Activated CD8-positive, alpha-beta T cell treated with anti-CD3 and anti-CD28 coated beads for 36 hours (primary cell): ENCODE measurements around the gene C2CD4A. TPM values are rescaled to one million over a fixed set of nuclear protein-coding genes. Genes with fewer than 3 reads are reported as not detected.

Experiments used
- ATAC-seq: fragments of 200-7000 bp; cut with Tn5 transposase; one replicate; pipeline ENCODE4 v1.10.0; 2021; ENCODE audit warnings: mild to moderate bottlenecking, moderate library complexity
- CTCF ChIA-PET: fragments of 350-600 bp; sonication (Branson Sonifier 250); formaldehyde crosslinking; loops from one replicate; lab custom pipeline; 2021; ENCODE audit warnings: antibody characterized with exemption; lab: Charles Lee
- POLR2A ChIA-PET: fragments of 350-600 bp; sonication (Branson Sonifier 250); formaldehyde crosslinking; loops from one replicate; lab custom pipeline; 2021; ENCODE audit warnings: antibody characterized with exemption; lab: Charles Lee
- DNase-seq: peaks from one replicate; pipeline ENCODE4 v3.0.0-alpha.2; 2020
- H3K27ac Mint-ChIP-seq: one replicate; pipeline ENCODE4 v1.8.0; 2021; ENCODE audit warnings: mild to moderate bottlenecking, mixed read lengths
- H3K27me3 Mint-ChIP-seq: one replicate; pipeline ENCODE4 v1.8.0; 2021; ENCODE audit warnings: mixed read lengths
- H3K36me3 Mint-ChIP-seq: one replicate; pipeline ENCODE4 v1.8.0; 2021; ENCODE audit warnings: low read depth, mixed read lengths
- H3K4me1 Mint-ChIP-seq: one replicate; pipeline ENCODE4 v1.8.0; 2021; ENCODE audit warnings: low read depth, mixed read lengths
- H3K4me3 Mint-ChIP-seq: one replicate; pipeline ENCODE4 v1.8.0; 2021; ENCODE audit warnings: mild to moderate bottlenecking, moderate library complexity, mixed read lengths
- H3K9me3 Mint-ChIP-seq: one replicate; pipeline ENCODE4 v1.8.0; 2021; ENCODE audit warnings: mixed read lengths
- intact Hi-C: fragments of 100-400 bp; cut with micrococcal nuclease; formaldehyde crosslinking; loops from one replicate; pipeline ENCODE4 v1.10.0; 2022
- total RNA-seq, 2 experiments: library from RNA; stranded (reverse); gene quantifications; one replicate each; pipeline ENCODE4 v1.2.3, GENCODE V29; 2021
- TF ChIP-seq, protein P1 (sequence below): fragments of 200-600 bp; IDR thresholded peaks from one replicate; pipeline ENCODE4 v1.8.0; 2022; ENCODE audit warnings: antibody characterized with exemption, mild to moderate bottlenecking

C2CD4A gene
- total RNA-seq, 2 experiments from 2014 or later: 0.67 to 1.0 TPM

DNA sequence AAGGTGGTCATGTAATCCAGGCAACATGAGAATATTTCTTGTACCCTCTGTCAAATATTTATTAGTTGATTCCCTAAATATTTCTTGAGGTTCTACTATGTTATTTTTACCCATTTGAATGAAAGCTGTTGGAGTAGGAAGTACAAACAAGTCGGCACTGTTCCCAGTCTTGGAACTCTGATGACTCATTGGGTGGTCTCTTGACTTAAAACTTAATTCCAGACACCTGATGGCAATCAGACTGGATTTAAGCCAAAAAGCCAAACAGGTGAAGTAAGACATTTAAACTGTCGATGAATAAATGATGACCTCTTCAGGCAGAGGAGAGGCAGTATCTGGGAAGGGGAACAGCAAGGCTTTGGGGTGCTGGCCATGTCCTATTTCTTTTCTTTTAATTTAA lies 22.8 kb downstream of the C2CD4A start:
- no peak overlapping the region for H3K4me3 Mint-ChIP-seq
- no peaks in the 10 kb centered on the region for H3K36me3 Mint-ChIP-seq
- no peaks in the 10 kb centered on the region for H3K4me1 Mint-ChIP-seq
- intact Hi-C loops: no loop called here
- no peak overlapping the region for H3K27ac Mint-ChIP-seq
- POLR2A ChIA-PET: interaction anchor here (1.1 kb wide), 1 partner anchor 29 kb away, joined by 3 read pairs; the partner anchor contains the start of gene VPS13C
- ATAC-seq: no peak
- H3K27me3 Mint-ChIP-seq: peaks cover 3% of the 10 kb centered on the region
- no peak for DNase-seq
- CTCF ChIA-PET: interaction anchor here (1.0 to 1.8 kb wide), 2 partner anchors 17 to 70 kb away, joined by 3 to 9 read pairs; no protein-coding TSS in a partner anchor
- TF ChIP-seq, protein P1, sequence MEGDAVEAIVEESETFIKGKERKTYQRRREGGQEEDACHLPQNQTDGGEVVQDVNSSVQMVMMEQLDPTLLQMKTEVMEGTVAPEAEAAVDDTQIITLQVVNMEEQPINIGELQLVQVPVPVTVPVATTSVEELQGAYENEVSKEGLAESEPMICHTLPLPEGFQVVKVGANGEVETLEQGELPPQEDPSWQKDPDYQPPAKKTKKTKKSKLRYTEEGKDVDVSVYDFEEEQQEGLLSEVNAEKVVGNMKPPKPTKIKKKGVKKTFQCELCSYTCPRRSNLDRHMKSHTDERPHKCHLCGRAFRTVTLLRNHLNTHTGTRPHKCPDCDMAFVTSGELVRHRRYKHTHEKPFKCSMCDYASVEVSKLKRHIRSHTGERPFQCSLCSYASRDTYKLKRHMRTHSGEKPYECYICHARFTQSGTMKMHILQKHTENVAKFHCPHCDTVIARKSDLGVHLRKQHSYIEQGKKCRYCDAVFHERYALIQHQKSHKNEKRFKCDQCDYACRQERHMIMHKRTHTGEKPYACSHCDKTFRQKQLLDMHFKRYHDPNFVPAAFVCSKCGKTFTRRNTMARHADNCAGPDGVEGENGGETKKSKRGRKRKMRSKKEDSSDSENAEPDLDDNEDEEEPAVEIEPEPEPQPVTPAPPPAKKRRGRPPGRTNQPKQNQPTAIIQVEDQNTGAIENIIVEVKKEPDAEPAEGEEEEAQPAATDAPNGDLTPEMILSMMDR: no peak
- no peaks in the 10 kb centered on the region for H3K9me3 Mint-ChIP-seq

DNA sequence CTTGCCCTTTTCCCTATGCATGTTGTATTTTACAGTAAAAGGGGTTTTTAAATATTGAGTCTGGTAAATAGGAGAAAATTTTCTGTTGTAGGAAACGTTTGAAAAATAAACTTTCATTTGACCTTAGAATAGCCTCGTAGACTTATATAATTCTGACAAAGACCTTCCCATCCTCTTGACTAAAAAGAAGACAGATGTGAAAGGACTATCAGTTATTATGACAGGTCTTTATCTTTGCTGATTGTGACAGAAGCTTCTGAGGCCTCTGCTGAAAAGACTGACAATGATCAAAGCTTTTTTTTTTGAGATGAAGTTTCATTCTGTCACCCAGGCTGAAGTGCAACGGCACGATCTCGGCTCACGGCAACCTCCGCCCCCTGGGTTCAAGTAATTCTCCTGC lies 24.2 kb downstream of the C2CD4A start:
- Mint-ChIP-seq H3K27ac (no peak overlapping the region), H3K36me3 (no peaks in the 10 kb centered on the region), H3K4me1 (no peaks in the 10 kb centered on the region), H3K9me3 (no peaks in the 10 kb centered on the region), H3K4me3 (no peak overlapping the region), H3K27me3 (peaks cover 3% of the 10 kb centered on the region)
- ATAC-seq (no peak), DNase-seq (no peak)
- ChIA-PET POLR2A (no interaction called here), CTCF (interaction anchor here (0.7 kb wide), 1 partner anchor 16 kb away, joined by 3 read pairs; no protein-coding TSS in a partner anchor)
- TF ChIP-seq, protein P1: no peak
- intact Hi-C loops: no loop called here

- ATAC-seq: no peak
- H3K27ac Mint-ChIP-seq: no peak overlapping the region
Measured at GRCh38 chr15:62093809-62094208, 27.0 kb downstream of the C2CD4A start.

GRCh38 chr15:62094388-62094787 lies 27.6 kb downstream of the C2CD4A start:
- H3K27ac Mint-ChIP-seq: no peak overlapping the region
- no peaks in the 10 kb centered on the region for H3K4me1 Mint-ChIP-seq
- H3K4me3 Mint-ChIP-seq: no peak overlapping the region
- ChIA-PET POLR2A (no interaction called here), CTCF (no interaction called here)
- no peak for DNase-seq
- intact Hi-C loops: no loop called here
- no peak for ATAC-seq
- peaks cover 9% of the 10 kb centered on the region for H3K27me3 Mint-ChIP-seq
- TF ChIP-seq, protein P1: no peak
- no peaks in the 10 kb centered on the region for H3K9me3 Mint-ChIP-seq
- no peaks in the 10 kb centered on the region for H3K36me3 Mint-ChIP-seq

More at GRCh38 chr15:62093809-62094208, 27.0 kb downstream of the C2CD4A start:
- ChIA-PET CTCF (no interaction called here), POLR2A (no interaction called here)
- Mint-ChIP-seq H3K9me3 (no peaks in the 10 kb centered on the region), H3K36me3 (no peaks in the 10 kb centered on the region), H3K27me3 (peaks cover 5% of the 10 kb centered on the region), H3K4me1 (no peaks in the 10 kb centered on the region), H3K4me3 (no peak overlapping the region)
- TF ChIP-seq, protein P1: no peak
- intact Hi-C loops: no loop called here
- no peak for DNase-seq

GRCh38 chr15:62099094-62099601 lies 32.4 kb downstream of the C2CD4A start:
- peaks cover 12% of the 10 kb centered on the region for H3K27me3 Mint-ChIP-seq
- no peaks in the 10 kb centered on the region for H3K4me1 Mint-ChIP-seq
- ChIA-PET POLR2A (interaction anchor here (1.1 kb wide), 1 partner anchor 11 kb away, joined by 5 read pairs; no protein-coding TSS in a partner anchor), CTCF (interaction anchor here (1.0 to 1.7 kb wide), 3 partner anchors 11 to 43 kb away, joined by 3 to 4 read pairs (median 4); no protein-coding TSS in a partner anchor)
- H3K36me3 Mint-ChIP-seq: no peaks in the 10 kb centered on the region
- H3K4me3 Mint-ChIP-seq: no peak overlapping the region
- no peak for DNase-seq
- H3K9me3 Mint-ChIP-seq: no peaks in the 10 kb centered on the region
- TF ChIP-seq, protein P1: no peak
- no peak for ATAC-seq
- intact Hi-C loops: no loop called here
- H3K27ac Mint-ChIP-seq: no peak overlapping the region
